ENCODE measurements around the gene CUL5. TPM values are rescaled to one million over a fixed set of nuclear protein-coding genes. Genes with fewer than 3 reads are reported as not detected.
"Not testable (repeated sequence)": the region's sequence is repeated elsewhere in the genome, so short reads cannot be mapped to it uniquely, and the experiment has no call there.

The CUL5 gene
- total RNA-seq, 6 experiments from 2014 or later: 32.3 to 38.4 (median 36.2) TPM

GRCh38 chr11:108115500-108116140, 106.9 kb downstream of the CUL5 start:
- Mint-ChIP-seq H3K27ac (peak overlapping the region; percentile 92), H3K4me3 (no peak overlapping the region; the same call in none of the 2 replicates), H3K4me1 (ENCODE audit: low read depth) (peaks cover 41% of the 10 kb centered on the region), H3K36me3 (ENCODE audit: low read depth) (no peaks in the 10 kb centered on the region), H3K9me3 (no peaks in the 10 kb centered on the region), H3K27me3 (ENCODE audit: insufficient read depth) (no peaks in the 10 kb centered on the region)
- DNase-seq: peak; percentile 86
- TF ChIP-seq, protein P1, sequence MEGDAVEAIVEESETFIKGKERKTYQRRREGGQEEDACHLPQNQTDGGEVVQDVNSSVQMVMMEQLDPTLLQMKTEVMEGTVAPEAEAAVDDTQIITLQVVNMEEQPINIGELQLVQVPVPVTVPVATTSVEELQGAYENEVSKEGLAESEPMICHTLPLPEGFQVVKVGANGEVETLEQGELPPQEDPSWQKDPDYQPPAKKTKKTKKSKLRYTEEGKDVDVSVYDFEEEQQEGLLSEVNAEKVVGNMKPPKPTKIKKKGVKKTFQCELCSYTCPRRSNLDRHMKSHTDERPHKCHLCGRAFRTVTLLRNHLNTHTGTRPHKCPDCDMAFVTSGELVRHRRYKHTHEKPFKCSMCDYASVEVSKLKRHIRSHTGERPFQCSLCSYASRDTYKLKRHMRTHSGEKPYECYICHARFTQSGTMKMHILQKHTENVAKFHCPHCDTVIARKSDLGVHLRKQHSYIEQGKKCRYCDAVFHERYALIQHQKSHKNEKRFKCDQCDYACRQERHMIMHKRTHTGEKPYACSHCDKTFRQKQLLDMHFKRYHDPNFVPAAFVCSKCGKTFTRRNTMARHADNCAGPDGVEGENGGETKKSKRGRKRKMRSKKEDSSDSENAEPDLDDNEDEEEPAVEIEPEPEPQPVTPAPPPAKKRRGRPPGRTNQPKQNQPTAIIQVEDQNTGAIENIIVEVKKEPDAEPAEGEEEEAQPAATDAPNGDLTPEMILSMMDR (IDR thresholded peaks at IDR 0.05): no peak

DNA sequence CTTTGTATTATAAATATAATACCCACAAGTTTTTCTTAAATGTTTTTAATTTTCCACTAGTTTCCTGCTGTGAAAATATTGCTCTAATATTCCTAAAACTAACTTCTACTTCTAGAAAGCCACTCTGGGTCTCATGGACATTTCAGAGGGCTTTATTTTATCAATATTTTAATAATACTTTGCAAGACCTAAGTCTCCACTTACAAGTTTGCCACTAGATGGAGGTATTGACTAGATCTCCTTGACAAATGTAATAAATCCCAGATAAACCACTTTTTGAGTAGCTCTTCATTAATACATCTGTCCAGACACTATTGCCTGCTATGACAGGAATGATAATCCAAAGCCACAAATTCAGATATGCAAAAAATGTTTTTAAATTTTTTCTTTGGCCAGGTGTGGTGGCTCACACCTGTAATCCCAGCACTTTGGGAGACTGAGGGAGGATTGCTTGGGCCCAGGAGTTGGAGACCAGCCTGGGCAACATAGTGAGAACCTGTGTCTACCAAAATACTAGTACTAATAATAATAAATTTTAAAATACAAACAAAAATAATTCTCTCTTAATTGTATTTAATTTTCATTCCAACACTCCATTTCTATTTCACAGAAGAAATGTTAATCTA, 109.2 kb downstream of the CUL5 start:
- no peak overlapping the region for H3K27ac Mint-ChIP-seq
- peak; percentile 45 for DNase-seq
- no peak overlapping the region for H3K4me3 Mint-ChIP-seq
- H3K27me3 Mint-ChIP-seq (ENCODE audit: insufficient read depth): no peaks in the 10 kb centered on the region
- H3K9me3 Mint-ChIP-seq: no peaks in the 10 kb centered on the region
- H3K36me3 Mint-ChIP-seq (ENCODE audit: low read depth): 0 out of 2 replicates have a peak, but pooled peaks cover 6% of the 10 kb centered on the region
- TF ChIP-seq, protein P1 (IDR thresholded peaks at IDR 0.05): peak; percentile 80
- H3K4me1 Mint-ChIP-seq (ENCODE audit: low read depth): peaks cover 47% of the 10 kb centered on the region

GRCh38 chr11:108120936-108121273, 112.2 kb downstream of the CUL5 start:
- not testable (repeated sequence) for H3K27me3 Mint-ChIP-seq (ENCODE audit: insufficient read depth); DNase-seq; H3K9me3 Mint-ChIP-seq
- Mint-ChIP-seq H3K4me1 (ENCODE audit: low read depth) (peaks cover 51% of the 10 kb centered on the region), H3K4me3 (peak overlapping the region; percentile 95), H3K36me3 (ENCODE audit: low read depth) (peaks cover 13% of the 10 kb centered on the region), H3K27ac (peak overlapping the region; percentile 85; the same call in 1 of the 2 replicates)

DNA sequence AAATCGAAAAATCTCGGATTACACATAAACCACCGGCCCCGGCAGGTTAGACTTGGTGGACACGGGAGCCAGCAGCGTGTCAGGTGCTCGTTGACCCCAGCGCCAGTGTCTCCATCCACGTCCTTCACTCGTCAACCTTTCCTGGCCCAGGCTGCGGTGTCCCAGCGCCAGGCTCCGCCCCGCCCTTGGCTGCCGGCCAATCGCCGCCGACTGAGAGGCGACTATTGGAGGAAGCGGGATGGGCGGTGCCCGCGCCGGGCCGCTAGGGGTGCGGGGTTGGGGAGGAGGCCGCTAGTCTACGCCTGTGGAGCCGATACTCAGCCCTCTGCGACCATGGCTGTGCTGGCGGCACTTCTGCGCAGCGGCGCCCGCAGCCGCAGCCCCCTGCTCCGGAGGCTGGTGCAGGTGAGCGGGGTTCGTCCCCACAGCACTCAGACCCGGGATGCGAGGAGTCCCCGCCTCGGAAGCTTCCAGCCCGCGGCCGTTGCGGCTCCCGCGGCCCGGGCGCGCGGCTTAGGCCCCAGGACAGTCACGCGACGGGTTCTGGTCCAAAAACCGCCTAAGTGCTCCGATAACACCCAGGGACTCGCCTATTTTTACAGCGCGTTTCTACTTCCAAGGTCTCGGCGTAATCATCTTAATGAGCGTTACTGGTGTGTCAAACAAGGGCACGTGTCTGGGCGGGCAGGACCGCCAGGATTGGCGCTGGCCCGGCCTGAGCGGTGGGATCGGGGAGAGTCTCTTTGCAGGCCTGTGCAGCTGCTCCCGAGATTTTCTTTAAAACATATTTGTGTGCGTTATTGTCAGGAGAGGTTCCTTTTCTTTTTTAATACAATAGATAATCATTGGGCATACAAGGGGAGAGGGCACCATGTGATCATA, 112.8 kb downstream of the CUL5 start, which contains the start of gene ACAT1:
Gene ACAT1 (plus strand): TSS at position 294 of the 882 bp plus-strand sequence. CDS start 40 bp downstream, at position 334.
- TF ChIP-seq, protein P1 (IDR thresholded peaks at IDR 0.05): peak; percentile 71

GRCh38 chr11:108122166-108122628, 113.5 kb downstream of the CUL5 start:
- peaks cover 44% of the 10 kb centered on the region for H3K4me1 Mint-ChIP-seq (ENCODE audit: low read depth)
- H3K4me3 Mint-ChIP-seq: peak overlapping the region; percentile 95
- H3K27ac Mint-ChIP-seq: peak overlapping the region; percentile 85
- TF ChIP-seq, protein P1 (IDR thresholded peaks at IDR 0.05): no peak
- H3K36me3 Mint-ChIP-seq (ENCODE audit: low read depth): peaks cover 21% of the 10 kb centered on the region
- H3K27me3 Mint-ChIP-seq (ENCODE audit: insufficient read depth): no peaks in the 10 kb centered on the region; the same call in 1 of the 2 replicates
- no peak for DNase-seq
- no peaks in the 10 kb centered on the region for H3K9me3 Mint-ChIP-seq

More for the DNA sequence above, 112.8 kb downstream of the CUL5 start, which contains the start of gene ACAT1:
- peaks cover 45% of the 10 kb centered on the region for H3K4me1 Mint-ChIP-seq (ENCODE audit: low read depth)
- no peaks in the 10 kb centered on the region for H3K9me3 Mint-ChIP-seq
- H3K4me3 Mint-ChIP-seq: peak within 1 kb of the TSS; percentile 95
- H3K36me3 Mint-ChIP-seq (ENCODE audit: low read depth): peaks cover 19% of the 10 kb centered on the region
- H3K27ac Mint-ChIP-seq: peak within 1 kb of the TSS; percentile 85
- peak; percentile 85 for DNase-seq
- H3K27me3 Mint-ChIP-seq (ENCODE audit: insufficient read depth): no peaks in the 10 kb centered on the region; the same call in 1 of the 2 replicates
